GM18870 (cell line): ENCODE measurements around the gene GNAL.

Experiments used
- ATAC-seq: cut with Tn5 transposase; IDR thresholded peaks from one replicate; pipeline ENCODE4 v1.9.1; 2021; ENCODE audit warnings: moderate library complexity; ENCODE audit not compliant: unreplicated experiment

GNAL gene

DNA sequence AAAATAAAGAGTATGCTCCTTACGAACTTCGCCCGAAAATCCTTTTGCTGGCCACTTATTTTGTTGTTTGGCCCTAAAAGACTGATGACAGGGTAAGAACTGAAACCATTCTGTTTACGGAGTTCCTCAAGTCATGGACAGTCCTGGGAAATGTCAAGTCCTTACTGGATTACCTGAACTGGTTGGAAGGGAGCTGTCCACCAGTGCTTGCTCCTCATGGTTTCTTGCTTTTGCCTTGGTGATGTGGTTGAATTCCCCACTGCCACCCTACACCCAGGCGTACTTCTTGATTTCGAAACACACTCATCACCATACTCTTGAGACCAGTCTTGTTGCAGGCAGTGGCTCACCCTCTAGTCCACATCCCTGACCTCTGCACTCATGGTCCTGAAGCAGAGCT lies 113.1 kb downstream of the GNAL start:
- ATAC-seq, result no peak

DNA sequence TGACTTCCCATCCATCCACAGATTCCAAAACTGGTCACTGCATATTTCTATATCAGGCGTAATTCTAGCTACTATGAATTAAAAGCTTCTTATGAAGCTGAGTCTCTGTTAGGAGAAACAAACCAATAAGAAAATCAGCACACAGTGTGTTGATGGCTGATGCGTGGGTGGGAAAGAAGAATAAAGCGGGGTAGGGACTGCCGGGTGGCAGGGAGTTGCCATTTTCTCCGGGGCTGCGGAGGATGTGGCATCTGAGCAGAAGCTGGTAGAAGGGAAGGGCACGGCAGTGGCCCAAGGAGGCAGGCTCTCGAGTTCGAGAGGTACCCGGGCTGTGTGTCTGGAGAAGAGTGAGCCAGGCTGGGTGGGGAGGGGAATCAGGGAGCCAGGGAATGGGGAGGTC lies 113.5 kb downstream of the GNAL start:
- no peak for ATAC-seq

DNA sequence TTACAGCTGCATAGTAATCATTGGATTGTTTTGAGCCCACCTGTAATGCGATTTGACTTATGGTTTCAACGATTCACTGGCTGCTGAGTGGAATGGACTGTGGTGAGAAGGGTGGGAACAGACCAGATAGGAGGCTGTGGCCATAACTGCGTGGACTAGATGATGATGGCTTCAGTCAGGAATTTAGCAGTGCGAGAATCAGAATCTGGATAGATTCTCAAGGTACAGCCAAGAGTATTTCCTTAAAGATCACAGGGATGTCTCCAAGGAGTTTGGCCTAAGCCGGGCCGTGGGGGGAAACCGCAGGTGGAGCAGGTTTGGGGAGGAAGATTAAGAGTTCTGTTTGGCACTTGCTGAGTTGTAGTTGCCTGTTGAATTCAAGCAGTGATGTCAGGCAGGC lies 118.2 kb downstream of the GNAL start:
- no peak for ATAC-seq

DNA sequence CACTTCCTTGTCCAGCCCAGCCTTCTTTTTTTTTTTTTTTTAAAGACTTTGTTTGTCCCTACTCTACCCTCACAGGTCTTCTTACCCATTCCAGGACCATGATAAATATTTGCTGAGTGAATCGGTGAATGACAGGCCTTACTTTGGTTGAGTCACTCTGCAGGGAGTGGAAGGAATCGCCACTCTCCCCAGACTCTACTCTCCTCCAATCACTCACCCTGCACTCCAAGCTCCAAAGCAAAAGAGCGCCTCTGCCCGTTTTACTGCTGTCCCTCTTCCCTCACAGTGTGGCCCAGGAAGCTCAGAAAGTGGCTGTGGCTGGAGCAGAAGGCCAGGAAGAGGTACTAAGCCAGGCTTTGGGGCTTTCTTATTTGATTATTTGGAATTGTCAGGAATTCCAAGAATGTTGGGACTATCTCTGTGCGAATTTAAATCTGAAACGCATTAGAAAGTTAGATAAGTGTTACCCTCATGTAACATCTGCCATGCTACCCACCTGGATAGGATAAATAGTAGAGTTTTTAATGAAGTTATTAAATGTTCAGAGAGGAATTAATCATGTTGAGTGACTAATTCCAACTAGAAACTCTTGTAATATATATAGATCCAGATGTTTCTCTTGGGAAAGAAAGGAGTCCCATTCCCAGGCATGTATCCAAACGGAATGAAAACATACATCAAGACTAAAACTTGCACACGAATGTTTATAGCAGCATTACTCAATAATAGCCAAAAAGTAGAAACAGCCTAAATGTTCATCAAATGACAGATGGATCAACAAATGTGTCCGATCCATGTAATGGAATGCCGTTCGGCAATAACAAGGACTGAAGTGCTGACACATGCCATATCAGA lies 119.2 kb downstream of the GNAL start:
- ATAC-seq, result no peak

DNA sequence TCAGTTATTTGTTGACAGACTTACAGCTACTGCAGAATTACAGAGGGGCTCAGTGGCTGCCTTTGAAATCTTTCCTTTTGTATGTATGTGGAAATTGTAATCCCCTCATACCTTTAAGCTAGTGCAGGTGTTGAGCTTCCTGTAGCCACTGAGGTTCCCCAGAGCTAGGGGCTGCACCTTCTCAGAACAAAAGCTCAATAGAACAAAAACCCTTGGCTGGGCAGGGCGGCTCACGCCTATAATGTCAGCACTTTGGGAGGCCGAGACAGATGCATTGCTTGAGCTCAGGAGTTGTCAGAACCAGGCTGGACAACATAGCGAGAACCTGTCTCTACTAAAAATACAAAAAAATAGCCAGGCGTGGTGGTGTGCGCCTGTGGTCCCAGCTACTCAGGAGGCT lies 120.8 kb downstream of the GNAL start:
- no peak for ATAC-seq

DNA sequence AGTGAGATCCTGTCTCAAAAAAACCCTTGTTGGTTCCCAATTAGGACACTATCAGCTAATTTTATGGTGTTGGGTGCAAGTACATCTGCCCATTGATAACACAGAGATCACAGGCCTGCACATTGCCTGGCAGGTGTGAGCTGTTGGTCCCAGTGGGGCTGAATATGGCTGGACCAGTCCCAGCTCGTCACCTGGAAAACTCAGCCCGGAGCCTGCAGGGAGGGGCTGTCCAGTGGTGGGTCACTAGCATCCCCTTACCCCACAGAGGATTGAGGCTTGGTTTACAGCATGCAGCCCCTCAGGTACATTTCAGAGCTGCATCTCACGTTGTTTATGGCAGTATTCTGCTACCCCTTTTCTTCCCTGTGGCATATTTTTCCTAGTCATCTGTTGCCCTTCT lies 121.3 kb downstream of the GNAL start:
- no peak for ATAC-seq

DNA sequence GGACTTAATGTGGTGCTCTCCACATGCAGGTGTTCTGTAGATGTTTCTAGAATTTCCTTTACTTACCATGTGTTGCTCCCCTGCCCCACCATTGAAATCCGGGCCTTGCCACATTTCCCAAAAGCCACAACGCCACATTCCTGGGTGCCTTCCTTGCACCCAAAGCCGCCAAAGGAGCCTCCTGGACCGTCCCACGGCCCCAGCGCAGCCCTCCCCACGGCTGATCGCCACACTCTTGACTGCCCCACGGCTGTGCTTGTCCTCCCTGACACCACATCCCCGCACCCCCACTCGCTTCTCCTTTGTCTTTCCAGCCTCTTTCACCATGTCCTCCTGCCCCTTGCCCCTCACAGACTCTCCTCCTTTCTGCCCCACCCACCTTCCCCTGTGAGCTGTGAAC lies 121.9 kb downstream of the GNAL start:
- no peak for ATAC-seq

DNA sequence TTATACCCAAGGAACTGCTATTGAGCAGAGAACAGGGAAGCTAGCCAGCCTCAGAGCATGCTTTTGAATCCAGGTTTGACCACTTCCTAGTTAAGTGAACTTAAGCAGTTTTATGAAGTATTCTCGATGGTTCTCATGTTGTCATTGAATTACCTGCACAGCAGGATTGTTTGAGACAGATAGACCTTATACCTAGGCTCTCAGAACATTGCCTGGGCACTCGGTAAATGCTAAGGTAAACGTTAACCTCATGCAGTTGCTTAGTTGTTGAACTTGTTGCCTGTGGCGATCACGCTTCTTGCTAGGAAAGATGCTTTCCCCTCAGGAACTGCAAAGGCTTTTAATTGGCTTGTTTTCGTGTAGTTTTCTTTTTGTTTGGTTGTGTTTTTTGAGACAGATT lies 128.2 kb downstream of the GNAL start:
- no peak for ATAC-seq

DNA sequence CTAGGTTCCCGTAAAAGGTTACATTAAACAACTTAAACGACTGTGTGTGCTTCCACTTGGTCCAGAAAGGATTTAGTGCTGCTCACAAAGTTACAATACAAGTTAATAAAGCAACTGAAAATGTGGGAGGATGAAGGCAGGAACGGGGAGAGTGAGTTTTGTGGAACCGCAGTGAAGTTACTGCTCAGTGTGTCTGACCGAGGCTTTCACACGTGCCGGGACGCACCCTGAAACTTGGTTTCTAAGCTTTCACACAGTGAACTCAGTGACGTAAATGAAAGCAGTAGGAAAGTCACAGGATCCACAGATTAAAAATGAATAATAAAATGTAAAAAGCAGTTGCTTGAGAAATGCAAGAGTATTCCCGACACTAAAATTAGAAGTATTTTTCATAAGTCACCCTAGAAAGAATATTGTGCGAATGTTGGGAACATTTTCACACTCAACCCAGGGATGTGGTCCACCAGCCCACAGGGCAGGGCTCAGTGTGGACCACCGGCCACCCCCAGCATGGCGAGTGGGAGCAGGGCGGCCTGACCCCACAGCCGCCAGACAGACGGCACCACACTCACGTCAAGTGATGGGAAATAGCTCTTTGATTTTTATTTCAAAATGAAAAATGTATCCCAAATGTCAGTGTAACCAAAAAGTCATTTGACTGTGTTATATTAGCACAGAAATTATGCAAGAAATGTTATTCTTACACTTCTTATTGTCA lies 129.6 kb downstream of the GNAL start:
- no peak for ATAC-seq

DNA sequence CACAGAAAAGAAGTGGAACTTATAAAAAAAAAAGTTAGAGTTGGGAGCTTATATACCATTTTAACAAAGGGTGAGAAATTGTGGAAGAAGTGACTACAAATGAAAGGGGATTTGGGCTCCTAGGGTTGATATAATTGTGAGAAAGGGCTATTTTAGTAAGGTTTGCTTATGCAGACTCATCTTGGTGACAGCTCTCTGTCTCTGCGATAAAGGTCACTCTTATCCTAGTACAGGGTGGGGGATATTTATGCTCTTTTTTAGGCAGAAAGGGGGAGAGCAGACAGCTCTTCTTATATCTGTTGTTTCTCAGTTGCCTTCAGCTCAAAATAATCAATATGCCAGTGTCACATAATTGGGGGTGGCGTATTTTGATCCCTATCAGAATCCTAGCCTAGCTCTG lies 130.9 kb downstream of the GNAL start:
- ATAC-seq, result no peak

DNA sequence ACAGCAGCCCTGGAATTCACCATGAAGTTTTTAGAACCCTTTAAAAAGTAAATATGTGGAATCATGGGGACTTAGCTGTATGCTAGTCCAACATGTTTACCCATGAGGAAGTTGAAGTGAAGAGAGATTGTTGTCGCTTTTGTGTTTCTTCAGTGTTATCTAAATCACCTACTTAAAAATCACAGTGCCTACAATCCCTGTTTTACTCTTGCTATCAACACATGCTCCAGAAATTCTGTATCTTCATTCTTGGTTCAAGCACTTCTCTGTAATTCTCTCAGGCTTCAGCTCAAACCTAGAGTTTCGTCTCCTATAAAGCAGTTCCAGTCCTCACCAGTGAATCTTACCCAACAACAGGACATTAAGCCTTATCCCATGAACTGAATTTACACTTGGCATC lies 131.6 kb downstream of the GNAL start:
- ATAC-seq, result no peak

DNA sequence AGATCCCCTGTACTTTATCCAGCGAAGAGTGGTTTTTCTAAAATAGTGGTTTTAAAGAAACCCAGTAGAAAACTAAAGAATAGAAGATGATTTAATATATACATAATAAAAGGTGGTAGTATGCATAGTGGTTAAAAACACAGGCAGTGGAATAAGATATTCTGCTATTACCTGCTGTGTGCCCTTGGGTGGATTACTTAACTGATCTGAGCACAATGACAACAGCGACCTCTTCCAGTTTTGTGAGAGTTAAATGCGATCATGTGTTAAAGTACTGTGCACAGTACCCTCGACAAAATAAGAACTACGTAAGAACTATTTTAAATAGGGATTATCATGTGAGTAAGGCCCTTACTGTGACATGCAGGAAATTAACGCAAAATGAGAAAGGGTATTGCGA lies 132.1 kb downstream of the GNAL start:
- no peak for ATAC-seq

DNA sequence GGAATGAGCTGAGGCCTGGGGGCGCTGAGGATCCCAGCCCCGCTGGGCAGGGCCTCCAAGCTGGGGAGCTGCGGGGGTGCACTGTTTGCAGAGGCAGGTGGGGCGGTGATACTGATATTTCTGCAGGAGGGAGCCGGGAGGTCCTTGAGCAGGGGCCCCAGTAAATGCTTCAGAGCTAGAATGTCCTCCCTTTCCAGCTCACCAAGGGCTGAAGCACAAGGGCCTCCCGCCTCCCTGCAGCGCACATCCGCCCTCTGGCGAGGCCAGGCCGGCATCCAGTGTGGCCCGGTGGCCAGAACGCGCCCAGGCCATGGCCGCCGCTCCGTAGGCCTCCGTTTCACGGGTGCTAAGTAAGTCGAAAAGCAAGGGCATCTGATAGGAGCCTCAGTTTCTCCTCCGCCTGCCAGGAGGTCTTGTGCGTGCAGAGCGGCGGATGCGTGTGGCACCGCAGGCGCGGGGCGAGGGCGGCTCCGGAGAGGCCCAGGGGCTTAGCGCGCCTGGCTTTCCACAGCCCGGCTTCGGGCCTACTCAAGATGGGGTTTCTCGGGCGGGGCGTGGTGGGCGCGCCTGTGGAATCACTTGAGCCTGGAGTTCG lies 132.7 kb downstream of the GNAL start:
- ATAC-seq, result no peak

DNA sequence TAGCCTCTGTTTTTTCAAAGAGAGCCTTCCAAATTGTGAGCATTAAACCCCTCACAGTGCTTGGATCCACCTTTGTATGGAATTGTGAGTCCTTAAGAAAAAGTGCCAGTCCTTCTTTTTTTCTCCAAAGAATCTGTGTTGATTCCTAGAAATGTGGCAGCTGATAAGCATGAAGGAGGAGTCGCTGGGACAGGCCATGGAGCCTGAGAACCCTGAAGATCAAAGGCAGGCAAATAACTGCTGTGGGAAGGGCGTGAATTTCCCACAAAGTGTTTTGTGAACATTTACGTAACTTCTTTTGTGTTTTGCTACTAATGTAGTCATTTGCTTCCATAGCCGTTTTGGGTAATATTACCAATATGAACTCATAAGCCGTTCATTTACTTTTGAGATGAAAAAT lies 134.5 kb downstream of the GNAL start:
- no peak for ATAC-seq

DNA sequence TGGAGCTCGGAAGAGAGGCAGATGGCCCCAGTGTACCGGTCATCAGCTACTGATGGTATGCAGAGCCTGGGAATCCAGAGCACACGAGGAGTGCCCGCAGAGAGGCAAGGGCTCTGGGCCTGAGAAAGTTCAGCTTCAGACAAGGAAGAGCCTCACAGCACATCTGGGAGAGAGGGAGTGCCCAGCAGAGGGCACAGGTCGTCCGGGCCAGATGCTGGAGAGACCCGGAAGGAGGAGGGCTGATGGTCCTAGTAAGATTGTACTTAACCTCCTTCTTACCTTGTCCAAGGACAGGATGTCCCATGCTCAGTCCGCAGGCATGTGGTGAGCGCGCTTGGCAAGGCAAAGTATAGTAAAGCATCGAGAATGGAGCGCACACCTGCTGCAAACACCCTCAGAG lies 137.8 kb downstream of the GNAL start:
- no peak for ATAC-seq

DNA sequence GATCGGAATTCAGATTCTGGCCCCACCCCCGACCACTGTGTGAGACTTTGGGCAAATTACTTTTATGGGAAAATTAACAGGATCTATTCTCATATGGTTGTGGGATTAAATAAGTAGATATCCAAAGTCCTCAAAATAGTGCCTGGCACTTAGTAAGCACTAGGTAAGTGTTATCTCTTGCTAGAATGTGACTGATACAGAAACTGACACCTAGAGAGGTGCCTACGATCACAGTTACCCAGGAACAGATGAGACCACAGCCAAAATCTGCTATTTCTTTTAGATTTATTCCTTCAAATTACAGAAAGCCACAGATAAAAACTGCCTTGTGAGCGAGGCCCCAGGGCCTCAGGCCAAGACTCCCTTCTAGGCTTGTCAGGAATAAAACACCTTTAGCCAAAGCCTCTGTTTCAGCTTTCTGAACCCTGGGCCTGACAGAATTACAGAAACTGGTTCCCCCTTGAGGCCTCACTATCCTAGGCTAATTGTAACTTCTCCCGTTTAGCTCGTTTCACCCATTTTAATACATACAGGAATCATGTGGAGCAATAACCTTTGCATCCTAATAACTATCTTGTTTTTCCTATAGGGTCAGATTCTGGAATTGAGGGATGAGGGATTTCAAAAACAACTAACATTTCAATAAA lies 139.8 kb downstream of the GNAL start:
- no peak for ATAC-seq

DNA sequence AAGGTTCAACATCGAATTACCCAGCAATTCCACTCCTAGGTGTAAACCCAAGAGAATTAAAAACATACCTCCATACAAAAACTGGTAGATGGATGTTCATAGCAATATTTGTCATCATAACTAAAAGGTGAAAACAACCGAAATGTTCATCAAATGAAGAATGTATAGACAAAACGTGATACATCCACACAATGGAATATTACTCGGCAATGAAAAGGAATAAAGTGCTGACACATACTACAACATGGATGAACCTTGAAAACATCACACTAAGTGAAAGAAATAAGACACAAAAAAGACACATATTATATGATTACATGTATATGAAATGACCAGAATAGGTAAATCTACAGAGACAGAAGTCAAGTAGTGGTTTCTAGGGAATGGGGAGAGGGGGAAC lies 141.5 kb downstream of the GNAL start:
- no peak for ATAC-seq

DNA sequence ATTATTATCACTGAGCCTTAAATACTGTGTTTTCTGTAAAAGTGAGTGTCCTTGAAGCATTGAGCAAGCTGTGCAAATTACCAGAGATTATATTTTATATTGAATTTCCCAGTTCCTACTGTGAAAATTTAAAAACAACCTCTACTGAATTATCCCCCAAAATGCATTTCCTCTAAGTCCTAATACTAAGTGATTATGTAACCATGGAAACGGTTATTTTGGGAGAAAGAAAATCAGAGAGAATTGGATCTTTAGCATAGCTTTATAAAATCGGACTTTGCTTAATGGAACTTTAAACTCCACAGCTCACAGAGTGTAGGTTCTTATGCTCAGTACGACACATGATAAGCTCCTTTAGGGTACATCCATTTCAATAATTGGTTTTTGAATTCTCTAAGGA lies 142.9 kb downstream of the GNAL start:
- no peak for ATAC-seq

DNA sequence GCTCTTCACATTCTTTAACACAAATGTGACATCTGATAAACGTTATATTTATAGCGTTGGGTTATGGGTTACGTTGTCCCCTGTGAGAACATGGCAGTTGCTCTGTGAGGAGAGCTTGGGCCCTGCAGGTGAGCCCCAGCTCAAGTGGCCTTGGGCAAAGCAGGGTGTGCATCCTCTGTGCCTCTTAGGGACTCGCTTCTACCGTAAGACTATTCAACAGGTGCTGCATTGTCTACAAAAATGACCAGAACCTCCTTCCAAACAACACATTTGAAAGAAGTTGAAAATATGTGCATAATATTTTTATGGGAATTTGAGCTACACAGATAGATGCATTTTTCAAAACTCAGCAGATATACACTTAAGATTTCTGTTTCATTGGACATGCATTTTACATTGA lies 145.7 kb downstream of the GNAL start:
- ATAC-seq, result no peak

DNA sequence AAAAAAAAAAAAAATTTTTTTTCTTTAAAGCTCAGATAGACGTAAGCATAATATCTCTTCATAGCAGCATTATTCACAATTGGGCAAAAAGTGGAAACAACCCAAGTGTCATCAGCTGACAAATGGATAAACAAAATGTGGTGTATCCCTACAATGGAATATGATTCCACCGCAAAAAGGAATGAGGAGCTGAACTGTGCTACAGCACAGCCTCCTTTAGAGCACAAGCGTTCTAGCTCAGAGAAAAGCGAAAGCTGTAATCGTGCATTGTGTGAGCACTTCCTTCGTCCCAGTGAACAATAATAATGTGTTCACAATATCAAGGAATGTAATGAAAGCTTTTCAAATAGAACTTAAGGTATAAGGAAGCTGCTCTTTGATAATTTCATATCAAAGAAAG lies 150.5 kb downstream of the GNAL start:
- no peak for ATAC-seq

DNA sequence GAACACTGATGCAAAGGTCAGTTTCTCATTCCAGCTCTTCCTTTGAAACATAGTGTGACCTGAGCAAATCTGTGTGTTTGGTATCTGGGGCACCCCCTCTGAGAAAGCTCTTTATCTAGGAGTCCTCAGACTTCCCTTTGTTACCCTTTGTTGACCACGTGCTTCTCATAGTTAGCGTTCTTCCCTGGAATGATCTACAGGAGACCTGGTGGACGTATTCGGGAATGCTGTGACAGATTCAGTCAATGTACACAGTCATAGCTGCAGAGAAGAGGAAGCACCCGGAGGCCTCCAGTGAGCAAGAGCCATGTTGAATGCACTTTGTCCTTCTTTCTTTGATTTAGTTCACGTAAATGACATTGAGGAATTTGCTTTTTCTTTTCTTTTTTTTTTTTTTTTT lies 151.4 kb downstream of the GNAL start:
- ATAC-seq, result no peak

DNA sequence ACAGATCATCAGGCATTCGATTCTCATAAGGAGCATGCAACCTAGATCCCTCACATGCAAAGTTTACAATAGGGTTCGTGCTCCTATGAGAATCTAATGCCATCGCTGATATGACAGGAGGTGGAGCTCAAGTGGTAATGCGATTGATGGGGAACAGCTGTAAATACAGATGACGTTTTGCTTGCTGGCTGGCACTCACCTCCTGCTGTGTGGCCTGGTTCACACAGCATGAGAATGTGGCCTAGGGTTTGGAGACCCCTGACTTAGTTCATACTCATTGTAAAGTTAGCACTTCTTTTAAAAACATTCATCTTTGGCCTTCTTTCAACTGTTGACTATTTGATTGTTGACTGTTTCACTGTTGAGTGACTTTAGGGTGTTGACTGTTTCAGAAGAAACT lies 153.5 kb downstream of the GNAL start:
- no peak for ATAC-seq
